BLaER1 (cell line): ENCODE measurements around the gene CD8A.

Experiments
- H3K27ac ChIP-seq: shearing (Covaris generic); formaldehyde crosslinking; 2 replicates; pipeline ENCODE4 v1.8.1; 2022
- H3K27me3 ChIP-seq: shearing (Covaris generic); formaldehyde crosslinking; 2 replicates; pipeline ENCODE4 v1.8.1; 2022
- H3K36me3 ChIP-seq: shearing (Covaris generic); formaldehyde crosslinking; 2 replicates; pipeline ENCODE4 v1.8.1; 2022
- H3K4me1 ChIP-seq: shearing (Covaris generic); formaldehyde crosslinking; 2 replicates; pipeline ENCODE4 v1.8.1; 2022
- H3K4me2 ChIP-seq: shearing (Covaris generic); formaldehyde crosslinking; 2 replicates; pipeline ENCODE4 v1.8.1; 2022
- H3K4me3 ChIP-seq: shearing (Covaris generic); formaldehyde crosslinking; 2 replicates; pipeline ENCODE4 v1.8.1; 2022
- H3K9ac ChIP-seq: shearing (Covaris generic); formaldehyde crosslinking; 2 replicates; pipeline ENCODE4 v1.8.1; 2022
- H3K9me3 ChIP-seq: shearing (Covaris generic); formaldehyde crosslinking; 2 replicates; pipeline ENCODE4 v1.8.1; 2022
- H4K20me1 ChIP-seq: shearing (Covaris generic); formaldehyde crosslinking; 2 replicates; pipeline ENCODE4 v1.8.1; 2022
- Cebpa-rat ChIP-seq: shearing (Covaris generic); IDR thresholded peaks from 2 replicates; pipeline ENCODE4 v1.8.1; 2022

The CD8A gene

DNA sequence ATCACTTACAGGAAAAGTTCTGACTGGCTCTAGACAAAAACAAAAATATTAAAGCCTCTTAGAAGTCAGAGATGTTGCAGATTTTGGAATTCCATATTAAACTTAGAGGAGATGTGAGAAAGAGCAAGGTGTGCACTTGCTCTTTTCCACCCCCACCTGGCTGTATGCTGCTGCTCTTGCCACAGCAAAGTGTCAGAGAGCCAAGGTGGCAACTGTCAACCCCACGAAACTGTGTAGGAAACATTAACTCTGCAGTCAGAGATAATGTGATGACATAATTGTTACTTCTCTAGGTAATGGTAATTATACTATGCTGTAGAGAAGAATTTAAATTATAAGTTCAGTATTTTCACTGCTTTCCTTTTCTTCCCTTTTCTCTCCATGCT is 25.4 kb downstream of the CD8A start:
- H3K27ac ChIP-seq = no peak overlapping the region
- no peak overlapping the region for H3K9ac ChIP-seq
- H3K36me3 ChIP-seq = peaks cover 73% of the 10 kb centered on the region
- no peak for TF ChIP-seq Cebpa-rat
- no peaks in the 10 kb centered on the region for H3K27me3 ChIP-seq
- no peaks in the 10 kb centered on the region for H3K9me3 ChIP-seq
- peaks cover 94% of the 10 kb centered on the region for H4K20me1 ChIP-seq
- no peak overlapping the region for H3K4me3 ChIP-seq
- peaks cover 19% of the 10 kb centered on the region for H3K4me1 ChIP-seq
- no peak overlapping the region for H3K4me2 ChIP-seq

DNA sequence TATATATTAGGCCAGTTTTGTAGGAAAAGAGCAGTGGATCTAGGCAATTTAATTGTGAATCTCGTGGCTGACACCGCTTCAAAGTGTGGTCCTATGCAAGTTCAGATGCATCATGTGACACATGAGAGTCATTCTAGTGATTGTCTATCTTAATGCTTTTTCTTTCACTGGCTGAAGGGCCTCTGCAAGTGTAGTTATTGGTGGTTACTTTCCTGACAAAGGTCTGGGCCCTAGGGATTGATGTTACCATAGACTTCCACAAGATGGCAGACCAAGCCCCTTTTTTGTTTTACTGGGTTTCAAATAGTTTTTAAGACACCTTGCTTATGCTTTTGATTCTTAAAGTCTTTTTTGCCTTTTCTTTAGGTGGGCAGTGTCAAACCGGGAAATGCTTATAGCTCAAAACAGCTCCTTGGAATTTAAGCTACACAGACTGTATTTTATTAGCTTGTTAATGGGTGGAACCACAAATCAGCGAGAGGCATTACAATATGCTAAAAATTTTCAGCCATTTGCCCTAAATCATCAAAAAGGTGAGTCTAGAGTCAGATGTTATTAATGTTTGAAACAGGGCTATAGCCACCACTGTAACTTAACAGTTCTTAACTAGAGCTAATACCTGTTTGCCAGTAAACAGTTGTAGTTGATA is 25.9 kb downstream of the CD8A start:
- Histone ChIP-seq H3K4me1 (peaks cover 24% of the 10 kb centered on the region), H3K27me3 (no peaks in the 10 kb centered on the region), H3K36me3 (peaks cover 73% of the 10 kb centered on the region), H3K9me3 (no peaks in the 10 kb centered on the region), H3K4me3 (no peak overlapping the region), H3K27ac (no peak overlapping the region), H3K9ac (no peak overlapping the region), H3K4me2 (no peak overlapping the region), H4K20me1 (peaks cover 94% of the 10 kb centered on the region)
- TF ChIP-seq Cebpa-rat = no peak

DNA sequence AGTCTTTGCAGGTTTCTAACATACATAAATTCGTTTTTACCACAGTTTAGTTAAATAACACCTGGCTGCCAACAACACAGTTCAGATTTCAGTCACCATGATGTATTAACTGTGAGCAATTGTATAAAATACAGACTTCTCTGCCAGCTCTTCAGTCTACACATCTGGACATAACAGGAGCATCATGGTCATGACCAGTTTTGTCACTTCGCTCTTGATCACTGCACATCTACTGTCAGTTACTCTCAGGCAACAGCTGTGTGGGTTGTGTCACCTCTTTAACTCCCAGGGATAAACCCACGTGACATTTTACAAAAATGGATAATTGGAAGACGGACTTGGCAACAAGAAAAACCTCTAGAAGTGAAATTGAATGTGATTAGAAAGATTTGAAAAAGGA is 30.3 kb downstream of the CD8A start:
- H3K4me3 ChIP-seq = no peak overlapping the region
- H3K27ac ChIP-seq = no peak overlapping the region
- no peaks in the 10 kb centered on the region for H3K27me3 ChIP-seq
- H3K4me2 ChIP-seq = no peak overlapping the region
- peaks cover 72% of the 10 kb centered on the region for H3K36me3 ChIP-seq
- TF ChIP-seq Cebpa-rat = no peak
- no peaks in the 10 kb centered on the region for H3K9me3 ChIP-seq
- peaks cover 92% of the 10 kb centered on the region for H4K20me1 ChIP-seq
- H3K4me1 ChIP-seq = peaks cover 24% of the 10 kb centered on the region
- H3K9ac ChIP-seq = no peak overlapping the region

DNA sequence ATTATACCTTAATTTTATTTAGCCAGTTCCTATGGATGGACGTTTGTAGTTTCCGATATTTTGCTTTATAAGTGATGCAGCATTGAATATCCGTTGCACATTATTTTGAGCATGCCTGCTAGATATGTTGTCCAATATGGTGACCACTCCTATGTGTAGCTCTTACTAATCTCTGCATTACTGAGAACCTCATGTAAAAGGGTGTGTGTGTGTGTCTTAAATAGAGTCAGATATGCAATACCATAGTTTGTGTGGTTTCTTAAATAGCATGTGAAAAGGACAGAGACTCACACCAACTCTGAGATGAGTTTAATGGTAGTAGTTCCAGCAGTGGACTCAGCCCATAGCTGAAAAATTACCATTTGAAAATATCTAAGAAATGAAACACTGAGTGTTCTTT is 32.3 kb downstream of the CD8A start:
- H3K27ac ChIP-seq = no peak overlapping the region
- peaks cover 85% of the 10 kb centered on the region for H3K36me3 ChIP-seq
- no peak for TF ChIP-seq Cebpa-rat

DNA sequence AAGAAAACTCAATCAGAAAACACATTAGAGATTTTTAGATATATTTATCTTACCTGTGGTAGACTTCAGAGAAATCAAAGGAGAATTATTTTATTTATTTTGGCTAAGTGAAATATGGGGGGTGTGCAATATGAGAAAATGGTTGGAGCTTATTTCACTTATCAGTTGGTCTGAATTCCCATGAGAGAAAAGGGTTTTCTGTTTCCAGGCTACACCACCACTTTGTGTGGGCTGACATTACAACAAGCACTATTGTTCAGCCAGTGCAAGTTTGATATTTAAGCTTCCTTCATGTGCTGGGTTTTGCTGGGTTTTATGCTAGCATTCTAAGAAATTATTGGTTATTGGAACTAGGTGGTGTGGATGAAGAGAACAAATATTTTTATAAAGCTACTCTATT is 37.1 kb downstream of the CD8A start:
- Histone ChIP-seq H3K4me1 (peaks cover 11% of the 10 kb centered on the region), H3K36me3 (peaks cover 99% of the 10 kb centered on the region), H4K20me1 (peaks cover 92% of the 10 kb centered on the region), H3K9me3 (peaks cover 25% of the 10 kb centered on the region), H3K27me3 (no peaks in the 10 kb centered on the region), H3K4me3 (no peak overlapping the region), H3K27ac (no peak overlapping the region), H3K9ac (no peak overlapping the region), H3K4me2 (no peak overlapping the region)
- TF ChIP-seq Cebpa-rat = no peak

More for the DNA sequence above, 32.3 kb downstream of the CD8A start:
- H4K20me1 ChIP-seq = peaks cover 92% of the 10 kb centered on the region
- no peak overlapping the region for H3K9ac ChIP-seq
- H3K4me2 ChIP-seq = no peak overlapping the region
- H3K27me3 ChIP-seq = no peaks in the 10 kb centered on the region
- peaks cover 27% of the 10 kb centered on the region for H3K4me1 ChIP-seq
- H3K9me3 ChIP-seq = no peaks in the 10 kb centered on the region
- no peak overlapping the region for H3K4me3 ChIP-seq

DNA sequence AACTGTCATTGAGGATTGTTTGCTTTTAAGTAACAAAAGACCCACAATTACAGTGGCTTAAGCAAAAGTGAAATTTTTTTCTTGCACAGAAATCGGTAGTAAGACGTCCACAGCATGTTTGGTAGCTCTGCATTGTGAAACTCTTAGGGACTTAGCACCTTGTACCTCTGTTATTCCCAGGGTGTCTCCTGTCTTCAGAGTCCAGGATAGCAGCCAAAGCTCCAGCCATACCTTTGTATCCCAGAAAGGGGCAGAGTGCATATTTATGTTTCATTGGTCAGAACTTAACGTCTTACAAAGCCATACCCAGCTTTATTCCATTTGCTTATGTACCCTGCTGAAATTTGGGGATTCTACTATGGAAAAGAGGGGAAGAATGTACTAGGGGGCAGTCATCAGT is 37.8 kb downstream of the CD8A start:
- Histone ChIP-seq H3K4me1 (peaks cover 11% of the 10 kb centered on the region), H3K36me3 (peaks cover 100% of the 10 kb centered on the region), H4K20me1 (peaks cover 92% of the 10 kb centered on the region), H3K4me3 (no peak overlapping the region), H3K27ac (no peak overlapping the region), H3K9ac (no peak overlapping the region), H3K4me2 (no peak overlapping the region), H3K9me3 (peaks cover 26% of the 10 kb centered on the region), H3K27me3 (no peaks in the 10 kb centered on the region)
- no peak for TF ChIP-seq Cebpa-rat

DNA sequence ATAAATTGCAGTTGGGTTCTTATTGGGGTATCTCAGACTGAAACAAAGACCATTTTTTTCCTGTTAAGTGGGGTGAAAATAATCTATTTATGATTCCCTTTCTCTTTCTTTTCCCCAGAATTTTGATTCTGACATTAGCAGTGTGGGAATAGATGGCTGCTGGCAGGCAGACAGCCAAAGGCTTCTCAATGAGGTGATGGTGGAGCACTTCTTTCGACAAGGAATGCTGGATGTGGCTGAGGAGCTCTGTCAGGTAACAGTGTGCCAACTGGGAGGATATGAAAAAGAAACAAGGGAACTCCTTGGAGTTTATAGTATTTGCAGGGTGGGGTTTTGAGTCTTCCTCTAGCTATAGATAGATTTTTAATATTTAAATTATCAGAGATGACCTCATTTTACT is 38.9 kb downstream of the CD8A start:
- H3K9me3 ChIP-seq = peaks cover 26% of the 10 kb centered on the region
- H3K4me1 ChIP-seq = peaks cover 11% of the 10 kb centered on the region
- peaks cover 92% of the 10 kb centered on the region for H4K20me1 ChIP-seq
- no peak overlapping the region for H3K27ac ChIP-seq
- H3K36me3 ChIP-seq = peaks cover 100% of the 10 kb centered on the region
- H3K9ac ChIP-seq = no peak overlapping the region
- H3K4me3 ChIP-seq = no peak overlapping the region
- H3K27me3 ChIP-seq = no peaks in the 10 kb centered on the region
- TF ChIP-seq Cebpa-rat = no peak
- no peak overlapping the region for H3K4me2 ChIP-seq

DNA sequence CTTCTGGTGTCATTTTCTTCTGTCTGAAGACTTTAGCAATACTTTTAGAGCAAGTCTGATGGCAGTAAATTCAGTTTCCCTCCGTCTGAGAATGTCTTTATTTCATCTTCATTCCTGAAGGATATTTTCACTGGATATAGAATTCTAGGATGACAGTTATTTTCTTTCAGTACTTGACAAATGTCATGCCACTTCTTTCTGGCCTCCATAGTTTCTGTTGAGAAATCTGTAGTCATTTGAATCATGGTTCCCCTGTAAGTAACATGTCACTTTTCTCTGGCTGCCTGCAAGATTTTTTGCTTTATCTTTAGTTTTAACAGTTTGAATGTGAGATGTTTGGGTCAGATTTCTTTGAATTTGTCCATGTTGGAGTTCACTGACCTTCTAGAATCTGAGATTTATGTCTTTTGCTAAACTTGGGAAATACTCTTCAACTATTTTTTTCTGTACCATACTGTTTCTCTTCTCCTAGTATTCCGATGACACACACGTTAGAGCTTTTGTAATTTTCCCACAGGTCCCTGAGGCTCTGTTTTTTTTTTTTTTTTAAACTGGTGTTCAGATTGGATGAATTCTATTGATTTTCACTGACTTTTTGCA is 40.4 kb downstream of the CD8A start:
- Histone ChIP-seq H3K4me3 (no peak overlapping the region), H3K9me3 (peaks cover 26% of the 10 kb centered on the region), H3K4me1 (peaks cover 11% of the 10 kb centered on the region), H3K36me3 (peaks cover 100% of the 10 kb centered on the region), H3K4me2 (no peak overlapping the region), H3K27ac (no peak overlapping the region), H4K20me1 (peaks cover 100% of the 10 kb centered on the region), H3K9ac (no peak overlapping the region), H3K27me3 (no peaks in the 10 kb centered on the region)
- no peak for TF ChIP-seq Cebpa-rat

DNA sequence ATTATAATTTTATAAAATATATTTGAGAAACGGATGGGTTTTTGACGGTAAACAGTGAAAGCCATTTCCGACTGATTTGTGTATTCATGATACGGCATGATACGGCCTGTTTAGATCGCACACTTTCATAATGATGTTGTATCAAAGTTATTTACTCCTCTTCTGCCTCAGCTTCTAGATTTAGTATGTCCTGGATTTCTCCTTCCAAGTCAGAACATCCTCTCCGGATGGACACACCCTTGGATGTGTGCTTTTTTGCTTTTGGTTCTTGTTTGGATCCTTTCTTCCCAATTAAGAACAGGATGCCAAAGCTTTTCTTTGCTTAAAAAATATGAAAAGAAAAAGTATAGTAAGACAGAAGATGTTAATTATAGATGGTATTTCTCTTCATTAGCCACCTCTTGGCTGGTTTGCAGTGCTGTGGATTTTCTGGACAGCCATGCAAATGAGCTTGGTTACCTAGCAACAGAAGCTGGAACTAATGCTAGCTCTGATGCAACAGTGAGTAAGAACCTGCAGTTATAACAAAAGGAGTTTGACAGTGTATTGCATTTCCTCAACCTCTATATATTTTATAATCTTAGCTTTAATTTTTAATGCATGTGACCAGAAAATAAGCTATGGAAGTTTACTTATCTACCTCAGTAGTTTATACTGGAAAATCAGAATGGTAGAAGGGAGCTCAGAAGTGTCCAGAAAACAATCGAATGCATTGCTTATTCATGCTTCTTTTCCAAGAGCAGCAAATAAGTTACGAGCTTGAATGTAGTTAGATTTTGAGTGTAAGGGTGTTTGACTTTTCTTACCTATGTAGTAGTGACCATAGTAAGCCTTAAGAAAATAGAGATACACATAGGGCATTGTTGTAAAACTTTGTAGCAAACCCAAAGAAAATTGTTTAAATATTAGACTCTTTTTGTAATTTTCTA is 42.7 kb downstream of the CD8A start:
- no peak; the same call in 1 of the 2 replicates for TF ChIP-seq Cebpa-rat
- peaks cover 98% of the 10 kb centered on the region for H3K36me3 ChIP-seq

DNA sequence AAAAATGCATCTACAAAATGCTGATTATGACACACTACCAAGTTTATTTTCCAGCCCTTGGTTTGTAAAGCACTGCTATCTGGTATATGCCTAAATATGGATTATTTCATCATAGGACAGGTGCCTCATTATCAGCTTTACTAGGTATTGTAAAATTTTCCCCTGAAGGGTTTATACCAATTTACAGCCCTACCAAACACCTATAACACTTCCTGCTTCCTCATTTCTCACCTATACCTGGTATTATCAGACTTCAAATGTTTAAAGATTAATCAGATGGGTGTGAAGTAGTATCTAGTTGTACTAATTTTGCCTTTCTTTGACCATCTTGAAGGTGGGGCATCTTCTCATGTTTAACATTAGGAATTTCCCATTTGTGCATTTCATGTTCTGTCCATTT is 43.8 kb downstream of the CD8A start:
- Histone ChIP-seq H3K27ac (no peak overlapping the region), H3K9ac (no peak overlapping the region), H3K4me2 (no peak overlapping the region), H3K27me3 (no peaks in the 10 kb centered on the region), H3K4me1 (no peaks in the 10 kb centered on the region), H3K36me3 (peaks cover 90% of the 10 kb centered on the region), H3K4me3 (no peak overlapping the region), H4K20me1 (peaks cover 93% of the 10 kb centered on the region), H3K9me3 (peaks cover 23% of the 10 kb centered on the region)
- no peak for TF ChIP-seq Cebpa-rat

More for the DNA sequence above, 42.7 kb downstream of the CD8A start:
- Histone ChIP-seq H3K27me3 (no peaks in the 10 kb centered on the region), H3K4me2 (no peak overlapping the region), H4K20me1 (peaks cover 100% of the 10 kb centered on the region), H3K27ac (no peak overlapping the region), H3K9ac (no peak overlapping the region), H3K4me3 (no peak overlapping the region), H3K9me3 (peaks cover 26% of the 10 kb centered on the region), H3K4me1 (peaks cover 3% of the 10 kb centered on the region)
